Effector CD4-positive, alpha-beta T cell (primary cell): Measurements from ENCODE around the gene KHDRBS1.
"Not testable (repeated sequence)": the region's sequence is repeated elsewhere in the genome, so short reads cannot be mapped to it uniquely, and the experiment has no call there.

Source experiments
- DNase-seq: peaks from one replicate; pipeline ENCODE4 v3.0.0-alpha.2; 2020

Gene KHDRBS1

GRCh38 chr1:32012709-32013385, 821 bp upstream of the KHDRBS1 start:
- DNase-seq, result no peak

GRCh38 chr1:32014199-32014947, 705 bp downstream of the KHDRBS1 start:
- DNase-seq, result no peak

- DNase-seq, result no peak
These were observed 1.2 kb downstream of the KHDRBS1 start for GRCh38 chr1:32014948-32015273.

GRCh38 chr1:32020339-32020738, 6.7 kb downstream of the KHDRBS1 start:
- no peak for DNase-seq

GRCh38 chr1:32021574-32022018, 7.9 kb downstream of the KHDRBS1 start:
- not testable (repeated sequence) for DNase-seq

GRCh38 chr1:32023351-32023750, 9.7 kb downstream of the KHDRBS1 start:
- no peak for DNase-seq

GRCh38 chr1:32025515-32025914, 11.8 kb downstream of the KHDRBS1 start:
- DNase-seq, result no peak

GRCh38 chr1:32028746-32029145, 15.1 kb downstream of the KHDRBS1 start:
- no peak for DNase-seq

GRCh38 chr1:32031578-32032274, 18.1 kb downstream of the KHDRBS1 start:
- no peak for DNase-seq

- no peak for DNase-seq
These were observed 18.6 kb downstream of the KHDRBS1 start for GRCh38 chr1:32032275-32032615.

GRCh38 chr1:32035119-32035518, 21.5 kb downstream of the KHDRBS1 start:
- DNase-seq, result no peak

- DNase-seq, result no peak
These were observed 27.0 kb downstream of the KHDRBS1 start for GRCh38 chr1:32040711-32041110.

GRCh38 chr1:32042330-32042729, 28.7 kb downstream of the KHDRBS1 start:
- no peak for DNase-seq

GRCh38 chr1:32044234-32044633, 30.6 kb downstream of the KHDRBS1 start:
- no peak for DNase-seq

GRCh38 chr1:32045772-32046171, 32.1 kb downstream of the KHDRBS1 start:
- DNase-seq, result no peak

GRCh38 chr1:32047701-32048100, 34.0 kb downstream of the KHDRBS1 start:
- DNase-seq, result no peak

- DNase-seq, result no peak
These were observed 34.8 kb downstream of the KHDRBS1 start for GRCh38 chr1:32048440-32048839.

- no peak for DNase-seq
These were observed 38.0 kb downstream of the KHDRBS1 start for GRCh38 chr1:32051706-32052105.

GRCh38 chr1:32052887-32053286, 39.2 kb downstream of the KHDRBS1 start:
- DNase-seq, result no peak

GRCh38 chr1:32055416-32055815, 41.7 kb downstream of the KHDRBS1 start:
- no peak for DNase-seq

- no peak for DNase-seq
These were observed 42.9 kb downstream of the KHDRBS1 start for GRCh38 chr1:32056598-32056997.

GRCh38 chr1:32060914-32061313, 47.2 kb downstream of the KHDRBS1 start:
- DNase-seq, result no peak

GRCh38 chr1:32062867-32063230, 49.2 kb downstream of the KHDRBS1 start:
- no peak for DNase-seq

- no peak for DNase-seq
These were observed 49.6 kb downstream of the KHDRBS1 start for GRCh38 chr1:32063261-32063681.
